ENCODE data around the gene DGKZ. TPM values are rescaled to one million over a fixed set of nuclear protein-coding genes. Genes with fewer than 3 reads are reported as not detected.

Gene DGKZ
- total RNA-seq, 1 experiment from 2014 or later, result 59.3 TPM

- no peaks in the 10 kb centered on the region for H3K9me3 ChIP-seq
- H3K9me3 Mint-ChIP-seq (ENCODE audit: unreplicated experiment), result no peaks in the 10 kb centered on the region
- peaks cover 20% of the 10 kb centered on the region for H3K27me3 Mint-ChIP-seq (ENCODE audit: insufficient read depth, unreplicated experiment)
- H3K4me3 ChIP-seq (ENCODE audit: low read depth, low read length), result no peak overlapping the region
- no TSS peak for BruUV-seq (replicated peaks)
- H3K4me3 Mint-ChIP-seq (ENCODE audit: unreplicated experiment), result no peak overlapping the region
- no peak for DNase-seq
- H3K27ac Mint-ChIP-seq (ENCODE audit: unreplicated experiment), result no peak overlapping the region
- TF ChIP-seq, protein P1, sequence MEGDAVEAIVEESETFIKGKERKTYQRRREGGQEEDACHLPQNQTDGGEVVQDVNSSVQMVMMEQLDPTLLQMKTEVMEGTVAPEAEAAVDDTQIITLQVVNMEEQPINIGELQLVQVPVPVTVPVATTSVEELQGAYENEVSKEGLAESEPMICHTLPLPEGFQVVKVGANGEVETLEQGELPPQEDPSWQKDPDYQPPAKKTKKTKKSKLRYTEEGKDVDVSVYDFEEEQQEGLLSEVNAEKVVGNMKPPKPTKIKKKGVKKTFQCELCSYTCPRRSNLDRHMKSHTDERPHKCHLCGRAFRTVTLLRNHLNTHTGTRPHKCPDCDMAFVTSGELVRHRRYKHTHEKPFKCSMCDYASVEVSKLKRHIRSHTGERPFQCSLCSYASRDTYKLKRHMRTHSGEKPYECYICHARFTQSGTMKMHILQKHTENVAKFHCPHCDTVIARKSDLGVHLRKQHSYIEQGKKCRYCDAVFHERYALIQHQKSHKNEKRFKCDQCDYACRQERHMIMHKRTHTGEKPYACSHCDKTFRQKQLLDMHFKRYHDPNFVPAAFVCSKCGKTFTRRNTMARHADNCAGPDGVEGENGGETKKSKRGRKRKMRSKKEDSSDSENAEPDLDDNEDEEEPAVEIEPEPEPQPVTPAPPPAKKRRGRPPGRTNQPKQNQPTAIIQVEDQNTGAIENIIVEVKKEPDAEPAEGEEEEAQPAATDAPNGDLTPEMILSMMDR (IDR thresholded peaks at IDR 0.05; ENCODE audit: insufficient read depth in 1 of 2, low read depth in 1 of 2, low read length in 1 of 2, severe bottlenecking in 1 of 2, unreplicated experiment in 1 of 2), result no peak
- intact Hi-C loops (cut with micrococcal nuclease; ENCODE audit: unreplicated experiment), result no loop called here
- H3K27me3 ChIP-seq (replicated peaks; ENCODE audit: control insufficient read depth, insufficient read depth, low read length), result peaks cover 4% of the 10 kb centered on the region
- H3K4me1 ChIP-seq, result no peaks in the 10 kb centered on the region
- ChIA-PET POLR2A (no interaction called here), CTCF (no interaction called here)
- H3K36me3 Mint-ChIP-seq (ENCODE audit: insufficient read depth, unreplicated experiment), result no peaks in the 10 kb centered on the region
- H3K36me3 ChIP-seq (ENCODE audit: control insufficient read depth, insufficient read depth, low read length), result no peaks in the 10 kb centered on the region
- H3K4me1 Mint-ChIP-seq (ENCODE audit: low read depth, unreplicated experiment), result no peaks in the 10 kb centered on the region
Measured at GRCh38 chr11:46330563-46331281, 16.5 kb upstream of the DGKZ start.

DNA sequence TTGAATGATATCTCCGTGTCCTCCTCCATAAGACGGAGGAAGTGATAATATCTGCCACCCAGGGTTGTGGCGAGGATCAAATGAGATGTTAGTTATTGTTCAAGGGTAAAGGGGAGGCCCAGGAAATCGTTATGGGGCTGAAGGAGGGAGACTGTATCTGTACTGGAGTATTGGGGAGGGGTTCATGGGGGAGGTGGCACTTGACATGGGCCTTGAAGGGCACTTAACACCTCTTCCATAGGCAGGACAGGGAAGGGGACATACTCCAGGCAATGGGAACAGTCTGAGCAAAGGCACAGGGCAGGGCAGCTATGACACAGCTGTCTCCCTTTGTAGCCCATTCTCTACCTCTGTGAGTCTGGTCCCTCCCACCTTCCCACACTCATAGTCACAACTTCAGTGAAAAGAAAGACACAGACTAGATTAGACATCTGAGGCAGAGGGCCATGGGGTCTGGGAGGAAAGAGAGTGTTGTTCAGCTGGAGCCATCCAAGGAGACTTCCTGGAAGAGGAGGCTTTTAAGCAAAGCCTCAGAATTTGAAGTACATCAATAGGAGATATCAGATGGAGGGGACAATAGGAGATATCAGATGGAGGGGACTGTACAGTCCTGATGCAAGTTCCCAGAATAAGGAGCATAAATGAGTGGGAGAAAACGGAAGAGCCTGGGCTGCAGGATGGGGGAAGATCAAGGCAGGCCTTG is 15.8 kb upstream of the DGKZ start:
- DNase-seq, result no peak
- Histone ChIP-seq H3K4me1 (no peaks in the 10 kb centered on the region), H3K9me3 (no peaks in the 10 kb centered on the region), H3K36me3 (ENCODE audit: control insufficient read depth, insufficient read depth, low read length) (no peaks in the 10 kb centered on the region), H3K4me3 (ENCODE audit: low read depth, low read length) (no peak overlapping the region), H3K27me3 (replicated peaks; ENCODE audit: control insufficient read depth, insufficient read depth, low read length) (peaks cover 4% of the 10 kb centered on the region)
- Mint-ChIP-seq H3K27ac (ENCODE audit: unreplicated experiment) (no peak overlapping the region), H3K36me3 (ENCODE audit: insufficient read depth, unreplicated experiment) (no peaks in the 10 kb centered on the region), H3K27me3 (ENCODE audit: insufficient read depth, unreplicated experiment) (peaks cover 20% of the 10 kb centered on the region), H3K4me1 (ENCODE audit: low read depth, unreplicated experiment) (no peaks in the 10 kb centered on the region), H3K9me3 (ENCODE audit: unreplicated experiment) (no peaks in the 10 kb centered on the region), H3K4me3 (ENCODE audit: unreplicated experiment) (peak overlapping the region; percentile 5)
- ChIA-PET CTCF (no interaction called here), POLR2A (no interaction called here)
- no TSS peak for BruUV-seq (replicated peaks)
- intact Hi-C loops (cut with micrococcal nuclease; ENCODE audit: unreplicated experiment), result no loop called here
- TF ChIP-seq, protein P1 (IDR thresholded peaks at IDR 0.05; ENCODE audit: insufficient read depth in 1 of 2, low read depth in 1 of 2, low read length in 1 of 2, severe bottlenecking in 1 of 2, unreplicated experiment in 1 of 2), result no peak

GRCh38 chr11:46332093-46332567 is 15.1 kb upstream of the DGKZ start:
- Mint-ChIP-seq H3K9me3 (ENCODE audit: unreplicated experiment) (no peaks in the 10 kb centered on the region), H3K36me3 (ENCODE audit: insufficient read depth, unreplicated experiment) (no peaks in the 10 kb centered on the region), H3K27ac (ENCODE audit: unreplicated experiment) (no peak overlapping the region), H3K4me3 (ENCODE audit: unreplicated experiment) (peak overlapping the region; percentile 58), H3K4me1 (ENCODE audit: low read depth, unreplicated experiment) (no peaks in the 10 kb centered on the region), H3K27me3 (ENCODE audit: insufficient read depth, unreplicated experiment) (peaks cover 15% of the 10 kb centered on the region)
- CTCF ChIA-PET, result interaction anchor here (1.0 kb wide), 2 partner anchors 15 to 56 kb away, joined by 3 read pairs; partner anchors contain the start of gene DGKZ
- intact Hi-C loops (cut with micrococcal nuclease; ENCODE audit: unreplicated experiment), result no loop called here
- no peak for DNase-seq
- H3K4me1 ChIP-seq, result no peaks in the 10 kb centered on the region
- BruUV-seq (replicated peaks), result no TSS peak
- POLR2A ChIA-PET, result no interaction called here
- H3K9me3 ChIP-seq, result no peaks in the 10 kb centered on the region
- no peaks in the 10 kb centered on the region for H3K36me3 ChIP-seq (ENCODE audit: control insufficient read depth, insufficient read depth, low read length)
- peak overlapping the region; percentile 42 for H3K4me3 ChIP-seq (ENCODE audit: low read depth, low read length)
- peaks cover 4% of the 10 kb centered on the region for H3K27me3 ChIP-seq (replicated peaks; ENCODE audit: control insufficient read depth, insufficient read depth, low read length)
- TF ChIP-seq, protein P1 (IDR thresholded peaks at IDR 0.05; ENCODE audit: insufficient read depth in 1 of 2, low read depth in 1 of 2, low read length in 1 of 2, severe bottlenecking in 1 of 2, unreplicated experiment in 1 of 2), result no peak
